Muscle layer of colon (tissue), 2 donors: ENCODE measurements around the gene MLANA.
"Not testable (repeated sequence)": the region's sequence is repeated elsewhere in the genome, so short reads cannot be mapped to it uniquely, and the experiment has no call there.

ENCODE experiments used
- H3K27ac ChIP-seq: one replicate; pipeline ENCODE4 v1.7.0; 2013; ENCODE audit warnings: low read depth, mild to moderate bottlenecking, low read length, moderate library complexity
- H3K27me3 ChIP-seq, 2 donors: one replicate each; pipeline ENCODE4 v1.7.0; 2013; ENCODE audit warnings: low read length in 2 of 2, mild to moderate bottlenecking in 2 of 2; ENCODE audit not compliant: insufficient read depth in 2 of 2, control insufficient read depth in 1 of 2
- H3K36me3 ChIP-seq: one replicate; pipeline ENCODE4 v1.7.0; 2013; ENCODE audit warnings: mild to moderate bottlenecking, low read length; ENCODE audit not compliant: insufficient read depth
- H3K4me1 ChIP-seq: one replicate; pipeline ENCODE4 v1.7.0; 2013; ENCODE audit warnings: mild to moderate bottlenecking, low read length; ENCODE audit not compliant: insufficient read depth
- H3K4me3 ChIP-seq, 2 donors: one replicate each; pipeline ENCODE4 v1.7.0; 2013; ENCODE audit warnings: low read length in 2 of 2, low read depth in 1 of 2, mild to moderate bottlenecking in 1 of 2, moderate library complexity in 1 of 2
- H3K9ac ChIP-seq: one replicate; pipeline ENCODE4 v1.7.0; 2013; ENCODE audit warnings: low read length
- H3K9me3 ChIP-seq: one replicate; pipeline ENCODE4 v1.7.0; 2013; ENCODE audit warnings: mild to moderate bottlenecking, low read length
- donor health status: abdominal sarcoma.
- donor health status: Adenocarcinoma of cecum.

The MLANA gene

DNA sequence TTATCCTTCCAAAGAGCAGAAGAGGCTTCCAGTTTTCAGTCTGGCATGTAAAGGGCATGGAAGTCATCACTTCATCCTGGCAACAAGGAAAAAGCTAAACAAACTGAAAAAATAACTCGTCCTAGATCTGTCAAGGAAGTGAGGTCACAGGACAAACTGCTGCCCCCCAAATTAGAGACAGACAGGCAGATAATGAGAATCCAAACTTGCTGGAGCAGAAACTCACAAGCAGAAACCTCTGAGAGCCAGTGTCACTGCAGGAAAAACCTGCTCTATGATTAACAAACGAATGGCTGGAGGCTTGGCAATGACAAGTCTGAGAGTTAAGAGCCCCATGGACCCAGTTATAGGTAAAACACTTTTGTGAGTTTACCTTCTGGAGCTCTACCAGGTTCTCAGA lies 18.9 kb upstream of the MLANA start:
- no peaks in the 10 kb centered on the region for H3K9me3 ChIP-seq
- no peak overlapping the region for H3K9ac ChIP-seq
- no peak overlapping the region for H3K27ac ChIP-seq
- H3K27me3 ChIP-seq: no peaks in the 10 kb centered on the region
- H3K4me3 ChIP-seq: no peak overlapping the region
- no peaks in the 10 kb centered on the region for H3K4me1 ChIP-seq
- no peaks in the 10 kb centered on the region for H3K36me3 ChIP-seq

DNA sequence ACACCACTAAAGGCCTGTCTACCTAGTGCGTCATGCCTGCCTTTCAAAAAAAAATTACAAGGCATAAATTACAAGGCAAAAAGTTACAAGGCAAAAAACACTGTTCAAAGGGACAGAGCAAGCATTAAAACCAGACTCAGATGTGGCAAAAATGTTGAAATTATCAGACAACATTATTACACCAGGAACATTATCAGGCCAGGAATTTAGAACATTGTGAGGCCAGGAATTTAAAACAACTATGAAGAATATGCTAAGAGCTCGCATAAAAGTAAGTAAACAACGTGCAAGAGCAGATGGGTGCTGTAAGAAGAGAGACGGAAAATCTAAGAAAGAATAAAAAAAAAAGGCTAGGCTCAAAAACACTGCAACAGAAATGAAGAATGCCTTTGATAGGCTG lies 18.2 kb upstream of the MLANA start:
- Histone ChIP-seq H3K36me3 (no peaks in the 10 kb centered on the region), H3K4me1 (no peaks in the 10 kb centered on the region), H3K27ac (no peak overlapping the region), H3K27me3 (no peaks in the 10 kb centered on the region), H3K9ac (no peak overlapping the region), H3K4me3 (no peak overlapping the region), H3K9me3 (no peaks in the 10 kb centered on the region)

DNA sequence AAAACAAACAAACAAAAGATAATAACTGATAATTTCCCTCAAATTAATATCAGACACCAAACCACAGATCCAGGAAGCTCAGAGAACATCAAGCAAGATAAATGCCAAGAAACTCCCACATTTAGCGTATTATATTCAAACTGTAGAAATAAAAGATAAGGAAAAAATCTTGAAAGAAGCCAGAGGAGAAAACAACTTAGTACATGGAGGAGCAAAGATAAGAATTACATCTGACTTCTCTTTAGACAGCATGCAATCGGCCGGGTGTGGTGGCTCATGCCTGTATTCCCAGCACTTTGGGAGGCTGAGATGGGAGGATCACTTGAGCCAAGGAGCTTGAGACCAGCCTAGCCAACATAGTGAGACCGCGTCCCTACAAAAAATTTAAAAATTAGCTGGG lies 17.2 kb upstream of the MLANA start:
- H3K9ac ChIP-seq: no peak overlapping the region
- no peaks in the 10 kb centered on the region for H3K36me3 ChIP-seq
- H3K27ac ChIP-seq: no peak overlapping the region
- H3K4me1 ChIP-seq: no peaks in the 10 kb centered on the region
- no peak overlapping the region for H3K4me3 ChIP-seq
- H3K9me3 ChIP-seq: no peaks in the 10 kb centered on the region
- no peaks in the 10 kb centered on the region for H3K27me3 ChIP-seq

DNA sequence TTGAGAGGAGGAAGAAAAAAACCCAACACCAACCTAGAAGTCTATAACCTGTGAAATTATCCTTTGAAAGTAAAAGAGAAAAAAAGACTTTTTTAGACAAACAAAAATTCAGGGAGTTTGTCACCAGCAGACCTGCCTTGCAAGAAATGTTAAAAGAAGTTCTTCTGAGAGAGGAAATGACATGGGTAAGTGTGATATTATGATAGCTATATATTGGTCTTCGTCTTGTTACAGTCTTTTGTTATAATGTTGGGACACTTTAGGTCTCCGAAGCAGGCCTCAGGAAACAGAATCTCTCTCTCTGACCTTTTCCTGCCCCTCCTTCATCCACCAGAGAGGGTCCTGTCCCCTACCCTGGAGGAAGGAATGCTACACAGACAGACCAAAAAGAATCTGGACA lies 16.6 kb upstream of the MLANA start:
- Histone ChIP-seq H3K27me3 (no peaks in the 10 kb centered on the region), H3K36me3 (no peaks in the 10 kb centered on the region), H3K27ac (no peak overlapping the region)

DNA sequence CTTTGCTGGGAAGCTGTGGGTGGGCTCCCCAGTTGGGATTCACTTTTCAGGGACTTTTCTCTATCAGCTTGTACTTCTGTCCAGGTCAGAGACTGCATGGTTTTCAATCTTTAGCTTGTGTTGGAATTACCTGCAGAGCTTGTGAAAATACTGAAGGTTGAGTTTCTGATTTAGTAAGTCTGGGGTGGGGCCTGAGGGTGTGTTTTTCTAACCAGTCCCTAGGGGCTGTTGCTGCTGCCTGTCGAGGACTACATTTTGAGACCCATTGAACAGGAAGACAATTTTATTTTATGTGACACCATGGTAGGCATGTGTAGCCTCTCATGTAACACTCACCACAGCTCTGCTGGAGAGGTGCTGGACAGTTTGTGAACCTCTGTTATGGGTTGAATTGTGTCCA lies 14.7 kb upstream of the MLANA start:
- no peaks in the 10 kb centered on the region for H3K9me3 ChIP-seq
- no peaks in the 10 kb centered on the region for H3K27me3 ChIP-seq
- H3K27ac ChIP-seq: no peak overlapping the region
- H3K4me1 ChIP-seq: no peaks in the 10 kb centered on the region
- H3K9ac ChIP-seq: no peak overlapping the region
- H3K36me3 ChIP-seq: no peaks in the 10 kb centered on the region
- no peak overlapping the region for H3K4me3 ChIP-seq

More for the DNA sequence above, 16.6 kb upstream of the MLANA start:
- H3K4me1 ChIP-seq: no peaks in the 10 kb centered on the region
- no peak overlapping the region for H3K4me3 ChIP-seq
- H3K9ac ChIP-seq: no peak overlapping the region
- no peaks in the 10 kb centered on the region for H3K9me3 ChIP-seq

- Histone ChIP-seq H3K4me1 (no peaks in the 10 kb centered on the region), H3K27me3 (no peaks in the 10 kb centered on the region), H3K4me3 (no peak overlapping the region), H3K9ac (no peak overlapping the region), H3K9me3 (no peaks in the 10 kb centered on the region), H3K27ac (no peak overlapping the region), H3K36me3 (no peaks in the 10 kb centered on the region)
Observed at GRCh38 chr9:5876711-5877110, 14.0 kb upstream of the MLANA start.

DNA sequence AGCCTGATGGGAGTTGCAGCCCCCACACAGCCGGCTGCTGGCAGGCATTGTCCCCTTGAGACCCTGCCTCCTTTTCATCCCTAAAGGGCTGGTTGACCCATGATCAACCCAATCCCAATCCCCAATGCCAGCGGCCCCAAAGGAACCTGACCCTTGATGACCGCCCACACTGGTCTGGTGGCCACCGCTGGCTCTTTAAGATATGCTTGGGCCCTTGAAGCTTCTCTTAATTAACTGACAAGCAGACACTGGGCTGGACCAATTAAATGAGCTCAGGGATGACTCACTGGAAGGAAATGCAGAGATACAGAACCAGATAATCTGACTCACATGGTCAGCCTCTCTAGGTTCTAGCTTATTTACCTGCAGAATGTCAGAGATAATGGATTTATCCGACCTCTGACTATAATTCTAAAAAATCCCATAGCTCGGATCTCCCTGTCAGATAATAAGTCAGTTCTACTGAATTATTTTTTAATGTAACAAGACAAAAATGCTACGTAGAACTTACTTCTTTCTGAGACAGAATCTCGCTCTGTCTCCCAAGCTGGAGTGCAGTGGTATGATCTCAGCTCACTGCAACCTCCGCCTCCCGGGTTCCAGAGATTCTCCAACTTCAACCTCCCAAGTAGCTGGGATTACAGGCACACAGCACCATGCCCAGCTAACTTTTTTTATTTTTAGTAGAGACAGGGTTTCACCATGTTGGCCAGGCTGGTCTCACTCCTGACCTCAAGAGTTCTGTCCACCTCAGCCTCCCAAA lies 11.1 kb upstream of the MLANA start:
- Histone ChIP-seq H3K4me3 (no peak overlapping the region), H3K9me3 (no peaks in the 10 kb centered on the region), H3K36me3 (no peaks in the 10 kb centered on the region), H3K9ac (no peak overlapping the region), H3K4me1 (no peaks in the 10 kb centered on the region), H3K27ac (no peak overlapping the region), H3K27me3 (no peaks in the 10 kb centered on the region)

GRCh38 chr9:5882244-5883012 lies 8.3 kb upstream of the MLANA start:
- not testable (repeated sequence) for H3K9me3 ChIP-seq, H3K27me3 ChIP-seq

DNA sequence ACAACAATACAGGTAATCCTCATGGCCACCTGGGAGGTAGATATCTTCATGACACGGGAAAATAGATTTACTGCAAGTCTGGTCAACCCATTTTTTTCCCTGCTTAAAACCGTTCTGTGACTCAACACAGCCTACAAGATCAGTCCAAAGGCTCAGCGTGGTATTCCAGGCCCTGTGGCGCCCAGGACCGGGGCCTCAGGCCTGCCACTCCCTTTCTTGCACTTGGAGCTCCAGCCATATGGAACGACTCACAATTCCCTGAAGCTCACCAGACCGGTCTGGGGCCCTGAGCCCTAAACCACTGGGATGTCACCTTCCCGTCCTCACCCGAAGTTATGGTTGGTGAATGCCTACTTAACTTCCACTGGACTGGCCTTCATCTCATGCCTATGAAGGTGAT lies 6.5 kb upstream of the MLANA start:
- H3K4me3 ChIP-seq: no peak overlapping the region
- H3K4me1 ChIP-seq: no peaks in the 10 kb centered on the region
- H3K27ac ChIP-seq: no peak overlapping the region
- no peaks in the 10 kb centered on the region for H3K27me3 ChIP-seq
- no peaks in the 10 kb centered on the region for H3K36me3 ChIP-seq
- H3K9ac ChIP-seq: no peak overlapping the region
- H3K9me3 ChIP-seq: no peaks in the 10 kb centered on the region

More at GRCh38 chr9:5882244-5883012, 8.3 kb upstream of the MLANA start:
- not testable (repeated sequence) for H3K27ac ChIP-seq, H3K36me3 ChIP-seq, H3K4me1 ChIP-seq, H3K9ac ChIP-seq, H3K4me3 ChIP-seq

DNA sequence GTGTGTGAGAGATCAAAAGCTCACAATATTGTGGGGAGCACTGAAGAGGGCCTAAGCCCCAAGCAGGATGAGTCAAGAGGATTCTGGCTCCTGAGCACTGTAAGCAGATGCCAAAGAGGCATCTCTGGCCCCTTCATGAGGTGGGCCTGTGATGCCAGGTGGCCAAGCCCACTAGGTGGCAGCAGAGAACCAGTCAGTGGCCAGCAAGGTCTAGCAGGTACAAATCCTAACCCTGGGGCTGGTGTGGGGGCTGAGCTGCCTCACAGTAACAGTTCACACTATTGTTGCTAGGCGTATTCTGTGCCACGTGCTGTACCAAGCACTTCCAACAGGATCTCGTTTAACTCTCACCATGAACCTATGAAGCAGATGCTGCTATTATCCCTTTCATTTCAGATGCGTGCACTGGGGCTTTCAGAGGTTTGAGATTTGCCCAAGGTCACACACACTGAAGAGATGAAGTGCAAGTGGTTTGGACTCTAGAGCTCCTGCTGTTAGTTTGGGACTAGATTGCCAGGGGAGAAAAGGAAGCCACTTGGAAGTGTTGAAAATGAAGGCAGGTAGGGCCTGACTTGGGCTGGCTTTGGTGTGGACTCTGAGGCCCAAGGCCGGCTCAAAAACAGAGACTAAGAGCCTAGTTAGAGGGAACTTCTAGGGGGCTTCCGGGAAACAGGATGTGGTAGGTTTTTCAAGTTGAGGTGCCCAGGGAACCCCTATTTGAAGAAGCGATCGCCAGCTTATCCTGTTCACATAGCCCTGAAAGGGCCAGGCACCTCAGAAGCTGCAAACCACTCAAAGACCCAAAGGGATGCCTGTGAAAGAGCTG lies 4.4 kb upstream of the MLANA start:
- Histone ChIP-seq H3K27me3 (no peaks in the 10 kb centered on the region), H3K27ac (no peak overlapping the region), H3K4me3 (no peak overlapping the region), H3K9ac (no peak overlapping the region), H3K4me1 (no peaks in the 10 kb centered on the region), H3K36me3 (no peaks in the 10 kb centered on the region), H3K9me3 (no peaks in the 10 kb centered on the region)

DNA sequence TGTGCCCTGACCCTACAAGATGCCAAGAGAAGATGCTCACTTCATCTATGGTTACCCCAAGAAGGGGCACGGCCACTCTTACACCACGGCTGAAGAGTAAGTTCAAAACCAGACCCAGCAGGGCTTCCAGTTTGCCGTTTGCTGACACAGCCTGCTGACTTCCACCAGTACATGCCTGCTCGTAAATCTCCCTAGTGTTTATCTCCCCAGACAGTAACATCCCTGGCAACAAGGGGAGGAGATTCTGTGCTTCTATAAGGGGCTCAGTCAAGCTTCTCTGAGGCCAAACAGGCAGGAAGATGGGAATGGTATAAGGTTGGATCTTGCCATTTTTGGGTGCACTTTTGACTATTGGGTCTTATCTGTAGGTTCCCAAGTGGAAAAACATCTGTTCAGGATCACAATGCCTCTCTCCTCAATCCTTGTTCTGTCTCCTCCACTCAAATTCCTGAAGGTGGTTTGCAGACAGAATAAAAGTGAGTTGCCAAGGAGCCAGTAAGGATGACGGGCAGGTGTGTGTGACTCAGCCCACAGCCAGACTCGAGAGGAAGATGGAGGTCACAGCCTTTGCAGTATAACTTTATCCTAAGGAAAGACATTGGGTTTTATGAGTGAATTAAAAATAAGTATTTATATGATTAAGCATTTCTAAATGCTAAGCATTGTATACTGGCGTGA lies 1.9 kb downstream of the MLANA start:
- no peak overlapping the region for H3K9ac ChIP-seq
- H3K4me3 ChIP-seq: no peak overlapping the region
- no peaks in the 10 kb centered on the region for H3K27me3 ChIP-seq
- H3K36me3 ChIP-seq: peaks cover 5% of the 10 kb centered on the region
- no peak overlapping the region for H3K27ac ChIP-seq
- H3K4me1 ChIP-seq: peaks cover 5% of the 10 kb centered on the region
- H3K9me3 ChIP-seq: no peaks in the 10 kb centered on the region
